HG02678 (cell line): ENCODE results near the gene RAB11FIP3.
"Not testable (repeated sequence)": the region's sequence is repeated elsewhere in the genome, so short reads cannot be mapped to it uniquely, and the experiment has no call there.

ENCODE experiments used
- ATAC-seq: cut with Tn5 transposase; IDR thresholded peaks from one replicate; pipeline ENCODE4 v1.9.1; 2021; ENCODE audit warnings: mild to moderate bottlenecking, moderate library complexity; ENCODE audit not compliant: unreplicated experiment

Gene RAB11FIP3, protein sequence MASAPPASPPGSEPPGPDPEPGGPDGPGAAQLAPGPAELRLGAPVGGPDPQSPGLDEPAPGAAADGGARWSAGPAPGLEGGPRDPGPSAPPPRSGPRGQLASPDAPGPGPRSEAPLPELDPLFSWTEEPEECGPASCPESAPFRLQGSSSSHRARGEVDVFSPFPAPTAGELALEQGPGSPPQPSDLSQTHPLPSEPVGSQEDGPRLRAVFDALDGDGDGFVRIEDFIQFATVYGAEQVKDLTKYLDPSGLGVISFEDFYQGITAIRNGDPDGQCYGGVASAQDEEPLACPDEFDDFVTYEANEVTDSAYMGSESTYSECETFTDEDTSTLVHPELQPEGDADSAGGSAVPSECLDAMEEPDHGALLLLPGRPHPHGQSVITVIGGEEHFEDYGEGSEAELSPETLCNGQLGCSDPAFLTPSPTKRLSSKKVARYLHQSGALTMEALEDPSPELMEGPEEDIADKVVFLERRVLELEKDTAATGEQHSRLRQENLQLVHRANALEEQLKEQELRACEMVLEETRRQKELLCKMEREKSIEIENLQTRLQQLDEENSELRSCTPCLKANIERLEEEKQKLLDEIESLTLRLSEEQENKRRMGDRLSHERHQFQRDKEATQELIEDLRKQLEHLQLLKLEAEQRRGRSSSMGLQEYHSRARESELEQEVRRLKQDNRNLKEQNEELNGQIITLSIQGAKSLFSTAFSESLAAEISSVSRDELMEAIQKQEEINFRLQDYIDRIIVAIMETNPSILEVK

DNA sequence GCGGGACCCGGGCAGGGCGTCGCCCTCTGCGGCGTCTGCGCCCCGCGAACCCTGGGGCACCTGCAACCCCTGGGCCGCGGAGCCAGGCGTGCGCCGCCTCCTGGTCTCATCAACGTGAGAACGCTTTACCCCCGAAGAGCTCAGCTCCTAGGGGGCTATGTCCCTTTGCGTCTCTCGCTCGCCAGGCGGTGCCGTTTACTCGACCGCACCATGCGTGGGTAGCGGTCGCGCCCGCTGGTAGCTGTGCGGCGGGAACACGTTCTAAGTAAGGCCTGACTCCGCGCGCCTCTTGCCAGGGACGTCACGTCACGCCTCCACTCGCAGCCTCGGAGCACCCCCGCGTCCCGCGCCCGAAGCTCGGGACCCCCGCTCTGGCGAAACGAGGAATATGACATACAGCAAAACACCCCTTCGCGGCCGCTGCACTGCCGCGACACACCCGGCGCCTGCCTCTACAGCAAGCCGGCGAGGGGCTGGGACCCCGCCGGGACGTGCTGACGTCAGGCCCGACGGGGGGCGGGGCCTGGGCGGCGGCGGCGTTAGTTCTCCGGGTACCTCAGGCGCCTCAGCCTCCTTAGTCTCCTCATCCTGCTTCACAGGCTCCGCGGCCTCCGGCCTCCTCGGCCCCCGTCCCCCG, at the start of gene RAB11FIP3:
Gene RAB11FIP3, plus strand, starts transcription at position 568 of the 637 bp plus-strand sequence. CDS start 358 bp downstream, outside the sequence.
- ATAC-seq: peak; percentile 89

DNA sequence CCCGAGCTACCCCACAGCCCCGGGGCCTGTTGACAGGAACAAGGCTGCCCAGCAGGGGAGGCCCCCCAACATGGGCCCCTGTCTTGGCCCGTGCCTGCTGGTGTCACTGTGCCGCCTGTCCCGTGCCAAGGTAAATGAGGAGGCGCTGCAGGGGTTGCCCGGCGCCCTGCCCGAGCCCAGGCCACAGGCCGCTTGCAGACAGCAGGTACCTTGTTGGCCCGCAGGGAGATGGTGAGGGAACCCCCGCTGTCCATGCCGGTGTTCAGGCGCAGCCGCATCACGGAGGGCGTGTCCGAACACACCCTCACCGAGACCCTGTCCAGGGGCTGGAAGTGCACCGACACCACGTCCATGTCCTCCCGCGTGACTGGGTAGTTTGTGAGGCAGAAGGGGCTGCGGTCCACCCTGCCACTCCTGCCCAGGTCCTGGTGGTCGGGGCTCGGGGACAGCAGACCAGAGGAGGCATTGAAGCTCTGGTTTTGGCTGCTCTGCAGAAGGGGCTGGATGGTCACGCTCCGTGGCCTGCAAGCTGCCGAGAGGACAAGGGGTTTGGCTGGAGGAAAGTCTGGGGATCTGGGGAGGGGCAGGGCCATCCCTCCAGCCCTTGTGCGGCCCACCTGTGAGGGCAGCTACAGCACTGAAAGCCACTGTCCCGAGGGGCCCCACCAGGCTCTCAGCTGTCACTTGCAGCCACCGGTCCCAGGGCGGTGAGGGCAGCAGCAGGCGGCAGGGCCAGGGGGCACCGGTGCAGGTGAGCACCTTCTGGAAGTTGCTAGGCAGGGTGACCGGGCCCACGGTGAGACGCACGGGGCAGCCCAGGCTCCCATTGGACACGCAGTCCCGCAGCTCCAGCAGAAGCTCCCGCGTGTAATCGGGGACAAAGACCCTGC, 49.3 kb upstream of the RAB11FIP3 start:
- ATAC-seq: no peak

DNA sequence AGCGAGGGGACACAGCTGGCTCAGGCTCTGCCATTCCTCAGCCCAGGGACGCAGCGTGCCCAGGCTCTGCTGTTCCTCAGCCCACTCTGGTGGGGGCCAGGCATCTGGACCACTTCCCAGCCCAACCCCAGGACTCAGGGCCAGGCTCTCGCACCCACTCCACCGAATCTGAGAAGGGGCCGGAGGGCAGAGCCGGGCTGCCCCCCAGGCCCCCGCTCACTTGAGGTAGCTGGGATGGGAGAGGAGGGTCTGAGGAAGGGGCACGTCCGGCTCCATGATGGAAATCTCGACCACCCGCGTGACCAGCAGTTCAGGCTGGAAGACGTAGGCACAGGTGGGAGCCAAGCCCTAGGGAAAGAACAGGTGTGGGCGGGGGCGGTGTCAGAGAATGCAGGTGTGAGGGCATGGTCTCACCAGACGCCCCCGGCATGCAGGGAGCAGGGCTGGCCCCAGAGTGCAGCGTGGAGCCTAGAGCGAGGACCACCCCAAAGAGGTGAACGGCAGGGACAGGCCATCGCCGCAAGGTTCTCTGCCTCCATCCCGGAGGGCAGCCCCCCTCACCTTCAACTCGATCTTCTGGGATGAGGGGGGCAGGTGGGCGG, 48.5 kb upstream of the RAB11FIP3 start:
- ATAC-seq: no peak

DNA sequence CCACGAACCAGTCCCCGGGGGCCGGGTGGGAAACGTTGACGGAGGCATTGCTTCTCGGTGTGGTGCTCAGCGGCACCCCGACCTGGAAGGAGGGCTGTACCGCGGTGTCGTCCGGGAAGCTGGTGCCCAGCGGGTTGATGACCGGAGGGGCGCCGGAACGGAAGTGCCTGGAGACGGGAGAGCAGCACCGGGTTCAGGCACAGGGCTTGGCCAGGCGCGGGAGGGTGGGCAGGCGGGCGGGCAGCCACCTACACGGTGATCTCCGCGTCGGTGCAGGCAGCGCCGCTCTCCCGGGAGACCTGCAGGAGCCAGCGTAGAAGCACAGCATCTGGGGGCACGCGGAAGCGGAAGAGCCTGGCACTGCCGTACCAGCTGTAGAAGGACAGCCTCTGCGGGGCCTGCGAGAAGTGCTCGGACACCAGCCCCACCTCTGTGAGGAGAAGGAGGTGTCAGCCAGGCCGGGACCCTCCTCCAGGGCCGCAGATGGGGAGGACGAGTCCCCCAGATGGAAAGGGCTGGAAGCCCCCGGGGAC, 48.0 kb upstream of the RAB11FIP3 start:
- ATAC-seq: no peak

DNA sequence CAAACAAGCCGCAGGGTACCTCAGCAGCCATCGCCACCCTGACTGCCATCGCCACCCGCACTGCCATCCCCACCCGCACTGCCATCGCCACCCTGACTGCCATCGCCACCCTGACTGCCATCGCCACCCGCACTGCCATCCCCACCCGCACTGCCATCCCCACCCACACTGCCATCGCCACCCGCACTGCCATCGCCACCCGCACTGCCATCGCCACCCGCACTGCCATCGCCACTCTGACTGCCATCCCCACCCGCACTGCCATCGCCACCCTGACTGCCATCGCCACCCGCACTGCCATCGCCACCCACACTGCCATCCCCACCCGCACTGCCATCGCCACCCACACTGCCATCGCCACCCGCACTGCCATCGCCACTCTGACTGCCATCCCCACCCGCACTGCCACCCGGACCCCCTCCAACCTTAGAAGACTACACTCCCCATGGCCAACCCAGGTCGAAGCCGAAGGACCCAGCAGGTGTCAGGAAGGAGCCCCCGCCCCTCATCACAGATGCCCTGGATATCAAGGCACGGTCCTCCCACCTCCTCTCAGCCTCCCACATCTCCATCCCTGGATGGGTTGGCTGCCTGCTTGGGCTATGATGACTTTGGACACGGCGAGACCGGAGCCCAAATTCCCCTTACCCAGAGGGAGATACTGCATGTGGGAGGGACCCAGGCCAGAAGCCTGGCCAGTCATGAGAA, 47.2 kb upstream of the RAB11FIP3 start:
- not testable (repeated sequence) for ATAC-seq

DNA sequence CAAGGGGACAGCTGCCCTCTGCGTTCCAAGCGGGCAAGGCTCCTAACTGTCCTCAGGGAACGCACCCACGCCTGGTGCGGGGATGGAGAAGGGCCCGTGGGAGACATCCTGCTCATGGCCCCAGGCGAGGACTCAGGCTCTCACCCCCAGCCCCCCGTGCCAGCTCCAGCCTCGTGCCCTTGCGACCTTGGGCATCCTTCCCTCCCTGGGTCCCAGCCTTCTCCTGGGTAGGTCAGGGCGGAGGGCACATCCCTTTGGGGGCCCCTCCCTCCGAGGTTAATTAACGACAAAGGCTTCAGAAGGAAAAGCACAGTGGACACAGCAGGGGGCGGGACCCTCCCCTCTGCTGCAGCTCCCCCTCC, 46.6 kb upstream of the RAB11FIP3 start:
- no peak for ATAC-seq

DNA sequence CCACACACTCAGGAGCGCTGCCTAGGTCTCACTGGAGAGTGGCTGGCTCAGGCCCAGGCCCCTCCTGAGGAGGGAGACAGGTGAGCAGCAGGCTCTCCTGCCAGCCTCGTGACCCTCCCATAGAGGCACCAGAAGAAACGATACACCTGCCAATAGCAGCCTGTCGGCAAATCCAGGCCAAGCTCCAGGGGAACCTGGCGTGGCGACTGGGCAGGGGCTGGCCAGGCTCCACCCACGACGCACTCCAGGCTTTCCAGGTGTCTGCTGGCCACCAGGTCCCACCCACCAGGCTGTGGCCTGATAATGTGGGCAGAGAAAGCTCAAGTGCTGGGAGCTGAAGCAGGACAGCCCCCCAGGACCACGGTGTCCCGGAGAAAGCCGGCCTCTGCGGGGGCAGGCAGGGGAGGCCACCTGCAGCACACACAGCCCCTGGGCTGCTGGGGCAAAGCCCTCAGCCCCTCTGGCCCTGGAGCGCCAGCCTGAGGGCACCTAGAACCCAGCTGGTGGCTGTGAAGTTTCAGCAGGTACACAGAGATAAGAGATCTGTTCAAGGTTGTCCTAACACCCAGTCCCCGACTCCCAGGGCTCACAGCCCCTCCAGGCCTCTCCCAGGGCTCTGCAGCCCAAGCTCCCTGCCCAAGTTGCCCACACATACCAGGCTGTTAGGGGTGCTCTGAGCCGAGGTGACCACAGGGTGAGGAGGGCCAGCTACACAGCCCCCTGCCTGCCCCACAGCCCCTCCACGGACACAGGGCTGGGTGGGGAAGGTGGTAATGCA, 46.1 kb upstream of the RAB11FIP3 start:
- no peak for ATAC-seq

DNA sequence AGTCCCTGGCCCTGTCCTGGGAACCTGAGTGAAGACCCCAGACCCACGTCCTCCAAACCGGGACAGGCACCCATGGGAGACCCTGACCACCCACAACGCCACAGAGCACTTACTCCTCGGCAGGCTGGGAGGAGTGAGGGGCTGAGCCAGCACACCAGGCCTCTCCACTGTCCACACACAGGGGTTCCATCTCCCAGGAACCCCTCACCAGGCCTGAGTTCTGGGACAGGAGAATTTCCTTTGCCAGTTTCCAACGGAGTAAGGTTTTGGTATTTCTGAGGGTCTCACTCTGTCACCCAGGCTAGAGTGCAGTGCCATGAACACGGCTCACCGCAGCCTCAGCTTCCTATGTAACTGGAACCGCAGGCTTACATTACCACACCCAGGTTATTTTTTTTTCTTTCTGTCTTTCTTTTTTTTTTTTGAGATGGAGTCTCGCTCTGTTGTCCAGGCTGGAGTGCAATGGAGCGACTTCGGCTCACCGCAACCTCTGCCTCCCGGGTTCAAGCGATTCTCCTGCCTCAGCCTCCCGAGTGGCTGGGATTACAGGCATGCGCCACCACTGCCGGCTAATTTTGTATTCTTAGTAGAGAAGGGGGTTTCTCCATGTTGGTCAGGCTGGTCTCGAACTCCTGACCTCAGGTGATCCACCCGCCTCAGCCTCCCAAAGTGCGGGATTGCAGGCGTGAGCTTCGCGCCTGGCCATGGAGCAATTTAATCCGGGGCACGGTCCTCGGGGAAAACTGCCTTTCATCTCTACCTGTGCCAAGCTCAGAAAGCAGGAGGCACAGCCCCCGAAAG, 45.3 kb upstream of the RAB11FIP3 start:
- ATAC-seq: no peak

DNA sequence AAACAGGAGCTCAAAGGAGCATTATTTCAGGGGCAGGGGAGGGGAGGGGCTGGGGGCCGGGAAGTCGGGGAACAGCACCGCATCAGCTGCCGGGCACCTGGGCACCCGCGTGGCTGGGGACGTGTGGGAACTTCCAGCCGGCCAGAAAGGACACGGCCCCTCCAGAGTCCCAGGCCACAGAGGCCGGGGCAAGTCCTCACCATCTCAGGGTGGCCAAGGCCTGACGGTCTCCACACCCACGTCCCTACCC, 44.8 kb upstream of the RAB11FIP3 start:
- no peak for ATAC-seq

DNA sequence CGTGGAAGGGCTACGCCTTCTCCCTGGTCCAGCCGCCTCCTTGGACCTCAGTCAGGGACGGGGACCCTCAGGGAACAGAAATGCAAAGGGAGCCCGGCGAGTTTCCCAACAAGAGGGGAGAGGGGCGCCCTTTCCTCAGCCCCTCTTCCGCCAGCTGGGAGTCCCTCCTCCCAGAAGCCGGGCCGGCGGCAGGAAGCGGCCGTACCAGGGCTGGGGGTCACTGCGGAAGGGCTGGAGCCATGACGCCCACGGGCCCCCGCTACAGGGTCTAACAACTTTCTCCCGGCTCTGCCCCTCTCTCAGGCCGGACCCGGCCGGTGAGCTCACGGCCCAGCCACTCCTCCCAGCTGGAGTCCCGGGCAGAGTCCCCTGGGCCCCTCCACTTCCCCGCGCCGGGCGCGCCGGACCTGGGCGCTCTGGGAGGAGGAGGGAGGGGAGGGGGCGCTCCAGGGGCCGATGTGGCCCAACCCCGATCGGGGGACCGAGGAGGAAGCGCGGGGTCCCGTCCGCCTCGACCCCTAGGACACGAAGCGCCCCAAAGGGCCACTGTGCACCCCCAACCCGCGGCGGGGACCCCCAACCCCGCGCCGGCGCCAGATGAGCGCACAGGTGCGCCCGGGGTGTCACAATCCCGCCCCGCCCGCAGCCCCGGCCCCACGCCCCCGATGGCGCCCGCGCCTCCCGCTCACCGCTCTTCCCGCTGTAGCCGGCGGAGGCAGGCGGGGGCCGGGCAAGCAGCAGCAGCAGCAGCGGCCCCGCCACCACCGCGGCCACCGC, 44.2 kb upstream of the RAB11FIP3 start:
- ATAC-seq: peak; percentile 21

DNA sequence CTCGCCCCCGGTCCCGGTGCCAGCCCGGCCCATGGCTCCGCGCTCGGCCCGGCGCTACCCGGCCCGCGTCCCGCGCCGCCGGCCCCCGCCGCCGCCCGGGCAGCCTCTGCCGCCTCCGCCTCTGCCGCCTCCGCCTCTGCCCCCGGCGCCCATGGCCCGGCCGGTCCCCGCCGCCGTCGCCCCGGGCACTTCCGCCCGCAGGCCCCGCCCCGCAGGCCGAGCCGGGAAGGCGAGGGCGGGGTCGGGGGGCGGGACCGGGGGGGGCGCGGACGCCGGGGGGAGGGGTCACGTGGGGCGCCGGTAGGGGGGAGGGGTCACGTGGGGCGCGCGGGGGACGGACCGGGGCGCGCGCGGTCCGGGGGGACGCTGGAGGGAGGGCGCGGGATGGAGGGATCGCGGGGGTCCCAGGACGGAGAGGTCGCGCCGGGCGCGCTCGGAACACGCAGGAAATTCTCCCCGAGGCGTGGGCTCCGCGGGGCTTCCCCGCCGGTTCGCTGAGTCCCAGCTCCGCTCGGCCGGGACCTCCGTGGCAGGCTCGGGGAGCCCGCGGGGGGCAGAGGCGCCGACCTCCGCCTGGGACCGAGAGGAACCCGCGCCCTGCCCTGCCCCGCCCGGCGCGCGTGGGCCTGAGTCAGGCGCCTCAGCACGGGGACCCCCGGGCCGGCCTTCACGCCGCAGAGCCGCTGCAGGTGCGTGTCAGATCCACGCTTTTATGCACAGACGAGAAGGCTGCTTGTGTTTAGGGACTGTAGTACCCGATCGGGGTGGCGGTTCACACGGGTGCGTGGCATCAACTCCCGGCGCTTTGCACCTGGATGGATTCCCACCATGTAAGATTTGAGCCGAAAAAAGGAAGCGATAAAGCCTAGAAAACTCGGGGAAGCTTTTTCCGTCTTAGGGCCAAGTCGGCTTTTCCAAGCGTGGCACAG, 43.4 kb upstream of the RAB11FIP3 start, which contains the start of gene PGAP6:
Gene PGAP6, minus strand, starts transcription at position 190 of the 929 bp plus-strand sequence. Its CDS starts 157 bp downstream, at position 33.
- ATAC-seq: peak; percentile 62

DNA sequence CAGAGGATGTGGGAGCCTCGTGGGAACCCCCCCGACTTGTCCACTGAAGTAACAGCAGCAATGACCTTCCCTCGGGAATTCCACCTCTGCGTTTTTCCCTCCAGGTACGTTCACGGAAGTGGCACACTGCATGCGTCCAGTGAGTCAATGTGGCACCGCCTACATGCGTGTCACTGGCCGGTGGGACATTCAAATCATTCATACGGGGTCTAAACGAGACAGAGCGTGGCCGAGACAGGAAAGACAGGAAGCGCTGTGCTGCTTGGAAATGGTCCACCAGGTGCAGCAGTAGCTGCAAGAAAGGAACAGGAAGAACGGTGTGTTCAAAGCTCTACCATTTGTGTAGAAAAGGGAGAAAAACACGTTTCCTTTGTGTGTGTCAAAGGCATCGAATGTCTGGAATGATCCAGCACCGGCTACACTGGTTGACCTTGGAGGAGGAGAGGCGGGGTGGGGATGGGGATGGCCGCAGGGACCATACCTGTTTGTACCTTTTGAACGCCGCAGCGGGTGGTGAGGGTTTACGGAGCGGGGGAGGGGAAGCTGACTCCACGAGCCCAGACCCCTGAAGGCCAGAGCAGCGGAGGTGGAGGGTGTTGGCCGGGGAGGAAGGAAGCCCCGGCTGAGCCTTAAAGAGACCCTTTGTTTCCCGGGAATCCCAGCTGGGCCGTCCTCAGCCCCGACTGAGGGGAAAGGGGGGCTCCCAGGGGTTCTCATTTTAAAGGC, 42.0 kb upstream of the RAB11FIP3 start:
- no peak for ATAC-seq

DNA sequence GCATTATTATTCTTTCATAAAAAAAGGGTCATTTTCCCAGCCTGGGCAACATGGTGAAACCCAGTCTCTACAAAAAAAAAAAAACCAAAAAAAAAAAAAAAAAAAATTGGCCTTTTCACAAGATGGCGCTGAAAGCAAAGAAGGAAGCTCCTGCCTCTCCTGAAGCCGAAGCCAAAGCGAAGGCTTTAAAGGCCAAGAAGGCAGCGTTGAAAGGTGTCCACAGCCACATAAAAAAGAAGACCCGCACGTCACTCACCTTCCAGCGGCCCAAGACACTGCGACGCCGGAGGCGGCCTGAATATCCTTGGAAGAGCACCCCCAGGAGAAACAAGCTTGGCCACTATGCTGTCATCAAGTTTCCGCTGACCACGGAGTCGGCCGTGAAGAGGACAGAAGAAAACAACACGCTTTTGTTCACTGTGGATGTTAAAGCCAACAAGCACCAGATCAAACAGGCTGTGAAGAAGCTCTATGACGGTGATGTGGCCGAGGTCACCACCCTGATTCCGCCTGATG, 38.8 kb upstream of the RAB11FIP3 start:
- no peak for ATAC-seq

DNA sequence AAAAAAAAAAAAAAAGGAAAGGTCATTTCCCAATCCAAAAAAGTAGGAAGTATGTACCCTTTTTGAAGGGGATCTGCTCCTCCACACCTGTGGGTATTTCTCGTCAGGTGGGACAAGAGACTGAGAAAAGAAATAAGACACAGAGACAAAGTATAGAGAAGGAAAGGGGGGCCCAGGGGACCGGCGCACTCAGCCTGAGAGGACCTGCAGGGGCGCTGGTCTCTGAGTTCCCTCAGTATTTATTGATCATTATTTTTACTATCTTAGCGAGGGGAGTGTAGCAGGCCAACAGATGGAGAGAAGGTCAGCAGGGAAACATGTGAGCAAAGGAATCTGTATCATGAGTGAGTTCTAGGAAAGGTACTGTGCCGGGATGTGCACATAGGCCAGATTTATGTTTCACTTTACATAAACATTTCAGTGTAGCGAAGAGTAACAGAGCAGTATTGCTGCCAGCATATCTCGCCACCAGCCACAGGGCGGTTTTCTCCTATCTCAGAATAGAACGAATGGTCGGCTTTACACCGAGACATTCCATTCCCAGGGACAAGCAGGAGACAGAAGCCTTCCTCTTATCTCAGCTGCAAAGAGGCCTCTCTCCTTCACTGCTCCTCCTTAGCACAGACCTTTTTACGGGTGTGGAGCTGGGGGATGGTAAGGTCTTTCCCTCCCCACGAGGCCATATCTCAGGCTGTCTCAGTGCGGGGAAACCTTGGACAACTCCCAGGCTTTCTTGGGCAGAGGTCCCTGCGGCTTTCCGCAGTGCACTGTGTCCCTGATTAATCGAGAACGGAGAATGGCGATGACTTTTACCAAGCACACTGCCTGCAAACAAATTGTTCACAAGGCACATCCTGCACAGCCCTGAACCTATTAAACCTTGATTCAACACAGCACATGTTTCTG, 37.4 kb upstream of the RAB11FIP3 start:
- ATAC-seq: not testable (repeated sequence)
